Bronchial epithelial cell (primary cell): ENCODE data around the gene DSCAM. TPM values are rescaled to one million over a fixed set of nuclear protein-coding genes. Genes with fewer than 3 reads are reported as not detected.

Experiments used
- DNase-seq: peaks from one replicate; pipeline ENCODE4 v3.0.0-alpha.2; 2010; ENCODE audit warnings: low read depth
- FAIRE-seq: peaks from 2 replicates; lab custom pipeline; 2011; peaks lifted over from hg19 to GRCh38; lab: Jason Lieb, UNC
- H3K27me3 ChIP-seq: 2 replicates; pipeline ENCODE4 v1.5.1; 2011; ENCODE audit warnings: low read length; ENCODE audit not compliant: control insufficient read depth, insufficient read depth
- H3K36me3 ChIP-seq: 2 replicates; pipeline ENCODE4 v1.5.1; 2011; ENCODE audit warnings: low read length; ENCODE audit not compliant: control insufficient read depth, insufficient read depth
- H3K4me3 ChIP-seq: 2 replicates; pipeline ENCODE4 v1.5.1; 2011; ENCODE audit warnings: mild to moderate bottlenecking, low read depth, low read length, control low read depth
- CTCF ChIP-seq: IDR thresholded peaks from 2 replicates; pipeline ENCODE4 v1.5.1; 2011; ENCODE audit warnings: mild to moderate bottlenecking, moderate library complexity, low read length, control low read depth, inconsistent platforms; ENCODE audit not compliant: insufficient read depth, severe bottlenecking
- total RNA-seq: library from RNA; depleted of rRNA; stranded (reverse); fragments of >200 nt; gene quantifications from 2 replicates; pipeline ENCODE4 v1.2.1, GENCODE V29; 2014

Gene DSCAM
- total RNA-seq, 1 donor from 2014 or later, result 0.53 TPM

- no peaks in the 10 kb centered on the region for H3K27me3 ChIP-seq
- H3K4me3 ChIP-seq, result no peak overlapping the region
- DNase-seq (no peak), FAIRE-seq (no peak)
- no peaks in the 10 kb centered on the region for H3K36me3 ChIP-seq
- no peak for TF ChIP-seq CTCF
Measured at GRCh38 chr21:40851749-40852148, 4.8 kb upstream of the DSCAM start.

GRCh38 chr21:40850071-40850470 lies 3.1 kb upstream of the DSCAM start:
- no peaks in the 10 kb centered on the region for H3K27me3 ChIP-seq
- H3K36me3 ChIP-seq, result no peaks in the 10 kb centered on the region
- no peak overlapping the region for H3K4me3 ChIP-seq
- FAIRE-seq (no peak), DNase-seq (peak; percentile 60)
- TF ChIP-seq CTCF, result no peak

GRCh38 chr21:40847951-40848350 lies 993 bp upstream of the DSCAM start:
- no peaks in the 10 kb centered on the region for H3K27me3 ChIP-seq
- no peak for FAIRE-seq

GRCh38 chr21:40846103-40846502 lies 855 bp downstream of the DSCAM start:
- H3K36me3 ChIP-seq, result no peaks in the 10 kb centered on the region
- DNase-seq (no peak), FAIRE-seq (no peak)
- H3K4me3 ChIP-seq, result peak overlapping the region; percentile 39
- TF ChIP-seq CTCF, result no peak
- H3K27me3 ChIP-seq, result no peaks in the 10 kb centered on the region

More at GRCh38 chr21:40847951-40848350, 993 bp upstream of the DSCAM start:
- Histone ChIP-seq H3K36me3 (no peaks in the 10 kb centered on the region), H3K4me3 (no peak overlapping the region)
- no peak for TF ChIP-seq CTCF
- DNase-seq, result no peak

GRCh38 chr21:40845441-40845995 lies 1.4 kb downstream of the DSCAM start:
- no peaks in the 10 kb centered on the region for H3K36me3 ChIP-seq
- H3K27me3 ChIP-seq, result no peaks in the 10 kb centered on the region
- no peak overlapping the region for H3K4me3 ChIP-seq
- FAIRE-seq, result no peak
- DNase-seq, result peak; percentile 94
- no peak for TF ChIP-seq CTCF

GRCh38 chr21:40844935-40845334 lies 2.0 kb downstream of the DSCAM start:
- Histone ChIP-seq H3K27me3 (no peaks in the 10 kb centered on the region), H3K36me3 (no peaks in the 10 kb centered on the region)
- no peak for FAIRE-seq

More at GRCh38 chr21:40844935-40845334, 2.0 kb downstream of the DSCAM start:
- TF ChIP-seq CTCF, result no peak
- H3K4me3 ChIP-seq, result no peak overlapping the region
- DNase-seq, result peak; percentile 71
